ENCODE data around the gene C5orf46.

- TF ChIP-seq CTCF (IDR thresholded peaks at IDR 0.05): no peak
- TF ChIP-seq POLR2A (IDR thresholded peaks at IDR 0.05): no peak
These were observed 5.1 kb upstream of the C5orf46 start for GRCh38 chr5:147911427-147911826.
